Mesenteric fat pad (tissue), 1 donor: Measurements from ENCODE around the gene ARHGEF33. TPM values are rescaled to one million over a fixed set of nuclear protein-coding genes. Genes with fewer than 3 reads are reported as not detected.

Experiments used
- DNase-seq: peaks from one replicate; pipeline ENCODE4 v3.0.0-alpha.2; 2020; ENCODE audit warnings: low spot score
- total RNA-seq: library from RNA; stranded (reverse); fragmentation: NEBNext Ultra II Directional; extraction: Animal tissue kit (Norgen Biotek cat#: 25700); gene quantifications from one replicate; pipeline ENCODE4 v1.2.1, GENCODE V29; 2021
- donor health status: DM: yes; HTN: yes; CAD: no.

The ARHGEF33 gene
- total RNA-seq, 1 donor from 2014 or later: 0.35 TPM

GRCh38 chr2:38959466-38959865 is 69.8 kb downstream of the ARHGEF33 start:
- DNase-seq: no peak

GRCh38 chr2:38959938-38960608 is 70.4 kb downstream of the ARHGEF33 start:
- peak; percentile 91 for DNase-seq

DNA sequence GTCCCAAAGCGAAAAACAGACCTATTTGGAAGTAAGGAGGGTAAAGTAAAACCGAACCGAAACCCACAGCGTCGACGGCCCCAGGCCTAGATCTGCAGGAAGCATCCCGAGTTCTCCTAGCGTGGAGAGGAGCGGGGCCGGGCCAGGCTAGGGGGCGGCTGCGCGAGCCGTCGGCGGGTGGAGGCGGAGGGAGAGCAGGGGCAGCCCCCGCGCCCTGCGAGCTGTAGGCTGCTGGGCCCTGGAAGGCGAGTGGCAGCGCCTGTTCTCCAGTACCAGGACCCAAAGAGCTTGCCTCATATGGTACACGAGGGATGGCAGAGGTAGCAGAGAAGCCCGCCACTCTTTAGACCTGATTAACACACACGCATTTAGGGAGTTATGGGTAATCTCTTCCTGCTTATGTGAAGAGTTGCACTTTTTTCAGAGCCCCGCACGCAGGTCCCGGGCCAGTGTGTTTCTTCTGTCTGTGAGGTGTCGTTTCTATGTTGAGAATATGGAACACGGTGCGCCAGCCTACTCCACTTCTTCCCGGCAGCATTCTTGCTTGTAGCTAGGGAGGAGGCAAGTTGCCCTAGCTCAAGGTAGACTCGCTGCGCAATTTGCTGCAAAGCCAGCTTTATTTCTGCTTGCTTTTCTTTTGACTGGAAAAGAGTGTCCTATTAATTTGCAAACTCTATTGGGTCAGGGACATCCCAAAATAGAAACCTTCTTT is 71.1 kb downstream of the ARHGEF33 start:
- no peak for DNase-seq

DNA sequence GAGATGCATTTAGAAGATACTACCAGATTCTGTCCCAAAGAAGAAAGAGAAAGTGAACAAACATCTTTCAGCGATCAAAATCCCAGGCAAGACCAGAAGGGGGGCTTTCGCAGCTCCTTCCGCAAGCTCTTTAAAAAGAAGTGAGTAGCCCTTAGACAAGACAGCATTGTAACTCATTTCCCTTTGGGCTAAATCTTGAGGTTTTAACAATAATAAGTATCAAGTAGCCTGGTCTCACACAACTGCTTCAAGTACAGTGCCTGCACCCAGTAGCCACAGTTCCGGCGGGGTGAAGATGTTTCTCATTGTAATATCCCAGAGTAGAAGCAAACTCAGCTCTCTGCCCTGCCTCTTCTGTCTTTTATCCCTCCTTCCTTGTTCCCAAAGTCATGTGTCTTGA is 76.3 kb downstream of the ARHGEF33 start:
- no peak for DNase-seq

- DNase-seq: no peak
These were observed 77.0 kb downstream of the ARHGEF33 start for GRCh38 chr2:38966678-38967077.

DNA sequence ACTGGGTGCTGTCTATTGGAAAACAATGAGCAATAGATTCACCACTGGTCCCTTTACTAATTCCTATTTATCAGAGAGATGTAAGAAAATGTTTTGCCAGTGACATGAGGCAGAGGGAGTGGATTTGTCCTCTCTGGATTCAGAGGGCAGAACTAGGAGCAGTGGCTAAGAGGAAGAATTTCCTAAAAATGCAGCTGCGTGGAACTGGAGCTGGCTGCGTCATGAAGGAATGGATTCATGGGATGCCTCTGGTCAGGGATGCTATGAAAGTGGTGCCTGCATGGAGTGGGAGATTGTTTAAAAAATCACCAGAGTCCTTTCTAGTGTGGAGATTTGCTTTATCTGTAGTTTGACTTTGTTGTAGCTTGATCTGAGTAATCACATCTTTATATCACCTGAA is 78.3 kb downstream of the ARHGEF33 start:
- DNase-seq: no peak

GRCh38 chr2:38971377-38971776 is 81.7 kb downstream of the ARHGEF33 start:
- DNase-seq: no peak

- DNase-seq: no peak
These were observed 83.6 kb downstream of the ARHGEF33 start for GRCh38 chr2:38973266-38973665.

- no peak for DNase-seq
These were observed 85.4 kb downstream of the ARHGEF33 start for GRCh38 chr2:38975042-38975441.

- no peak for DNase-seq
These were observed 87.4 kb downstream of the ARHGEF33 start for GRCh38 chr2:38977047-38977446.

DNA sequence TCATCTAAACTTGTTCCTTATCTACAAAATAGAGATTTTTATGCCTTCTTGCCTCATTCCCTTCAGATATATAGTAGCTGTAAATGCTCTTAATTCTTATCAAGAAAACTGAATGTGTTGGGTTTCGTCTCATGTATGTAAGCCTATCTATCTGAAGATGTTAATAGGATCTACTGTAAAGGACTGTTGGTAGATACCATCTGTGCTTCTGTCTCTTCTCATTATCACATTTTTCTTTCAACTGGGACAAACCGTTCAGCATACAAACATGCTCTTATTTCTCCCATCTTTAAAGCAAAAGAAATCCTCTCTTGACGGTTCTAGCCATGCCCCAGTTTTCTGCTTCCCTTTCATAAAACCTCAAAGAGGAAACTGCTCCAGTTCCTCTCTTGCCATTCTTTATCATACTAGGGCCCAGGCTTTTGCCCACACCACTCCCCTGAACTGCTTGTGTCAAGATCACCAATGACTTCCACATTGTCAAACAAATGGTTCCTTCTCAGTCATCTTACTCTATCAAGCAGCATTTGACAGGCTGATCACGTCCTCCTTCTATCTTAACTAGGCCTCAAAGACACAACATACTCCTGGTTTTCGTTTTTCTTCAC is 88.7 kb downstream of the ARHGEF33 start:
- DNase-seq: no peak

DNA sequence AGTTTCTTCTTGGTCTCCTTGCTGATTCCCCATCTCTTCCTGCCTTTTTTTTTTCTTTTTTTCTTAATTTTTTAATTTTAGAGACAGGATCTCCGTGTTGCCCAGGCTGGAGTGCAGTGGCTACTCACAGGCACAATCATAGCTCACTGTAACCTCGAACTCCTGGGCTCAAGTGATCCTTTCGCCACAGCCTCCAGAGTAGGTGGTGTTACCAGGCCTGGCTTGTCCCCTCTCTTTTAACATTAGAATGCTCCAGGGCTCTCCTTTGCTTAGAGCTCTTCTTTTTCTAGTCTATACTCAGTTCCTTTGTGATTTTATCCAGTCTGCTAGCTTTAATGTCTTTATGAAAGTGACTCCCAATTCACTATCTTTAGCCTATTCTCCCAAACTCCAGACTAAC is 89.2 kb downstream of the ARHGEF33 start:
- no peak for DNase-seq

DNA sequence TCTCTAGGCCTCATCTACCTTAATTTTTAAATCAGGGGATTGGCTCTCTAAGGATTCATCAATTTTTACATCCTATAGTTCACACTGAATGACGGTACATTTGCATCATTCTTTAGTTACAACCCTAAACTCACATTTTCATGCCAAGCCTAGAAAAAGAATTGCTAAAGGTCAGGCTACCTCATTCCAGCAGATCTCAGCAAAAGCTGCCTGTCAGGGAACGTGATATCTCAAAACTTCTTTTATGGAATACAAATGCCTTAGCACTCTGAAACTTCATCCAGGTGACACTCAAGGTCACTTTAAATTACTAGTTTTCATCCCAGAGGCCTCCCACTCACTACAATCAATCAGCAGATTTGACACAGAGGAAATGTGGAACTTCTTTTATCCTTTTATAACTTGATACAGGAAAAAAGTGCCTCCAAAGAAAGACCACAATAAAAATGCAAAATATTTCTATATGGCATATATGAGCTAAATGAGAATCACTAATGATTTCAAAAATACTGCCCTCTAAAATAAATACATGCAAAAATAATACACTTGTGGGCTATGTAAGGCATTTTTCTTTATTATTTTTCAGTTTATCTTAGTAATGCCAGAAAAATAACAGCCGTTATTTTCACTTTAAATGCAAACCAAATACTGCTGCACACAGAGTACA is 91.5 kb downstream of the ARHGEF33 start:
- DNase-seq: no peak

DNA sequence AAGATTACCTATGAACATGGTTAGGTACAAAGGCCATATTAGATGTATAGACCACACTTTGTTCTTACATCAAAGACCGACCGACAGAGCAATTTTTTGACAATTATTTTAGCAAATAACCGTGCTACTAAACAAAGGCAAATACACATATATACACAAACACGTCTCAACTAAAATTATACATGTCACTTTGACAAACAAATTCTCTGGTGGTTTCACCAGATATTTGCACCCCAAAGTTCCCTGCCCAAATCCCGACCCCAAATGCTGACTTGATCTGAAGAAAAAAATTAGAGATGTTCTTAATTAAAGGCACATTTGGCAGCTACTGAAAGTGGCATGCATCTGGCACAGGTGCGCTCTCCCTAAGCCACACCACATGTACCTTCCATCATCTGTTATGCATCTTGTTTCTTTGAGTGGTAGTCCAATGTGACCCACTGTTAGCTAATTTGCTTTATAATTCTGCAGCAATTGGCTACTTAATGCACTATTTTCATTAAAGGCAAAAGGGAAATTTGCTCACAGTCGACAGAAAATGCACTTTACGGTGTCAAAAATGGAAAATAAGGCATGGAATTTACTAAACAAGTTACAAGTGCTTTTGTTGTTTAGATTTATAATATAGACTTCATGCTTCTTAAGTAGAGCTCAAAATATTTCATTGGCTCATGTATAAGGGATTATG is 92.1 kb downstream of the ARHGEF33 start:
- no peak for DNase-seq

DNA sequence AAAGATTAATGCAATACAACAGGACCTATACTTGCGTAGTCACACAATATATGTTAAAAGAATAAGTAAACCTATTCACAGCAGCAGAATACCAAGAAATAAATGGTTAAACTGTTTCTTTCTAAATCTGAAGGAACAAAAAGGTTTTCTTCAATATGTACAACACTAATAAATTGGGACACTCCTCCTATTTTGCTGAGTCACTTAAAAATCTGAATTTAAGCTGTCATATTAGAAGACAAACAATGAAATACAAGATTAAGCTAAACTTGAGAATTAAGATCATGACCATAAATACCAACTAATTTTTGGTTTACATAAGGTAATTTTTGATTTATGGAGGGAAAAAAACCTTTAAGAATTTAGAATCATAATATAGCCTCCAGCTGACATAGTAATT is 92.8 kb downstream of the ARHGEF33 start:
- no peak for DNase-seq

- no peak for DNase-seq
These were observed 99.0 kb downstream of the ARHGEF33 start for GRCh38 chr2:38988716-38989115.

- DNase-seq: no peak
These were observed 102.2 kb downstream of the ARHGEF33 start for GRCh38 chr2:38991899-38992298.

GRCh38 chr2:38997781-38998180 is 108.1 kb downstream of the ARHGEF33 start:
- no peak for DNase-seq

DNA sequence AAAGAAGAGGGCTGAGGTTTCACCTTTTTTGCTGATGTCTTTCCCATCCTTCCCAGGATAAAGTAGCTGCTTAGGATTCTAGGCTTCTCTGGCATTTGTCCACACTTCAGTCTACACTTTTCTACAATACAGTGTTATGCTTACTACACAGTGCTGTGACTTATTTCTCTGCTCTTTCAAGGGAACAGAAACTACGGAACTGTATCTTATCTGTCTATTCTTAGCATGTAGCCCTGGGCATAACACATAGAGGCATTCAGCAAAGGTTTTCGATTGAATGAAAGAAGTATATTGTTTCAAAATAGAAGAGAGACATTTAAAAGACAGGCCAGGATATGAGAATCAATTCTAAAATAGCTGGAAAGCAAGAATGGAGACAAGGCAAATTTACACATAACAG is 110.9 kb downstream of the ARHGEF33 start:
- no peak for DNase-seq

GRCh38 chr2:39007875-39008504 is 118.3 kb downstream of the ARHGEF33 start:
- no peak for DNase-seq

- no peak for DNase-seq
These were observed 119.0 kb downstream of the ARHGEF33 start for GRCh38 chr2:39008665-39009064.
